Measurements from ENCODE around the gene CFAP45. TPM values are rescaled to one million over a fixed set of nuclear protein-coding genes. Genes with fewer than 3 reads are reported as not detected.
A peak's percentile ranks its signal among the peaks of the same experiment; 100 is the strongest.

Gene CFAP45, protein sequence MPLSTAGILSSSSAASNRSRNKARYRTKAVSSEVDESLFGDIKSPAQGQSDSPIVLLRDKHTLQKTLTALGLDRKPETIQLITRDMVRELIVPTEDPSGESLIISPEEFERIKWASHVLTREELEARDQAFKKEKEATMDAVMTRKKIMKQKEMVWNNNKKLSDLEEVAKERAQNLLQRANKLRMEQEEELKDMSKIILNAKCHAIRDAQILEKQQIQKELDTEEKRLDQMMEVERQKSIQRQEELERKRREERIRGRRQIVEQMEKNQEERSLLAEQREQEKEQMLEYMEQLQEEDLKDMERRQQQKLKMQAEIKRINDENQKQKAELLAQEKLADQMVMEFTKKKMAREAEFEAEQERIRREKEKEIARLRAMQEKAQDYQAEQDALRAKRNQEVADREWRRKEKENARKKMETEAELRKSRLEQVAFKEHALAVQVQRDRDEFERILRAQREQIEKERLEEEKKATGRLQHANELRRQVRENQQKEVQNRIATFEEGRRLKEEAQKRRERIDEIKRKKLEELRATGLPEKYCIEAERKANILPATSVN
- total RNA-seq (under 1 TPM in 4 of 6 donors, not detected in 2; 0.16 to 0.54 (median 0.31) TPM), polyA plus RNA-seq (1 to 10 TPM in 1 of 2 donors, under 1 TPM in 1; 0.80 to 1.5 TPM)

DNA sequence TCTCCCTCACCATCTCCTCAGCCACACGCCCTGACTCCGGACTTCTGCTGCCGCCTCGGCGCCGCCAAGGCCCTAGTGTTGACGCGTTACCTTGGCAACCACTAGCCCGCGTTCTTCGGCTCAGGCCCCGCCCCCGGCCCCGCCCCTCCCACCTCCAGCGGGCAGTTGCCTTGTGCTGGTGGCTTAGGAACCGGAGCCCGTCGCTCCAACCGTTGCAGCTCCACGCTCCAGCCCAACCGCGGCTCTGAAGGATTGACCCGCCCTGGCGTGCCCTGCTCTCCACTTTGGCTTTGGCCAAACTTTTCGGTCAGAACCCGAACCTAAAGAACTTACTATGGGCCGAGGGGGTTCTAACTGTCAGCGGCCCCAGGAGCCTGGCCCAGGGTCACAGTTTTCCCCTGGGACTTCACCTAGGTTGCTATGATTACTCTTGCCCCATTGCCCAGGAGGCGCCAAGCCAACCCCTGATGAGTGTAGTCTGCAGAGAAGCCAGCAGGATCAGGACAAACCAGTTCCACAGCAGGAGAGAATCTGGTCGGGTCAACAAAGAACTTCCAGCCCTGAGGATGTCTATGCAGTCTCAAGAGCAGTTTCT, at the start of gene CFAP45:
TSS of gene CFAP45 (minus strand) at position 80 of the 595 bp plus-strand sequence. CDS start at position 13, 67 bp downstream.
- ATAC-seq (peak; percentile 95 to 98 (median 96)), FAIRE-seq (no peak), DNase-seq (peak; percentile 88 to 96 (median 94))
- Histone ChIP-seq H3K27ac (peak within 1 kb of the TSS; percentile 77 to 91 (median 86)), H3K4me3 (peak within 1 kb of the TSS in 2 of 4 donors; percentile 13 to 30), H3K4me1 (peaks cover 5 to 14% (median 11%) of the 10 kb centered on the region in 3 donors), H3K36me3 (no peaks in the 10 kb centered on the region), H3K9me3 (no peaks in the 10 kb centered on the region), H3K27me3 (no peaks in the 10 kb centered on the region)
- TF ChIP-seq, protein P1, sequence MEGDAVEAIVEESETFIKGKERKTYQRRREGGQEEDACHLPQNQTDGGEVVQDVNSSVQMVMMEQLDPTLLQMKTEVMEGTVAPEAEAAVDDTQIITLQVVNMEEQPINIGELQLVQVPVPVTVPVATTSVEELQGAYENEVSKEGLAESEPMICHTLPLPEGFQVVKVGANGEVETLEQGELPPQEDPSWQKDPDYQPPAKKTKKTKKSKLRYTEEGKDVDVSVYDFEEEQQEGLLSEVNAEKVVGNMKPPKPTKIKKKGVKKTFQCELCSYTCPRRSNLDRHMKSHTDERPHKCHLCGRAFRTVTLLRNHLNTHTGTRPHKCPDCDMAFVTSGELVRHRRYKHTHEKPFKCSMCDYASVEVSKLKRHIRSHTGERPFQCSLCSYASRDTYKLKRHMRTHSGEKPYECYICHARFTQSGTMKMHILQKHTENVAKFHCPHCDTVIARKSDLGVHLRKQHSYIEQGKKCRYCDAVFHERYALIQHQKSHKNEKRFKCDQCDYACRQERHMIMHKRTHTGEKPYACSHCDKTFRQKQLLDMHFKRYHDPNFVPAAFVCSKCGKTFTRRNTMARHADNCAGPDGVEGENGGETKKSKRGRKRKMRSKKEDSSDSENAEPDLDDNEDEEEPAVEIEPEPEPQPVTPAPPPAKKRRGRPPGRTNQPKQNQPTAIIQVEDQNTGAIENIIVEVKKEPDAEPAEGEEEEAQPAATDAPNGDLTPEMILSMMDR (IDR thresholded peaks at IDR 0.05), result no peak
- 4 to 5% methylated on average over 30 of the region's 30 CpGs for WGBS, 2 donors
- intact Hi-C loops (cut with DNase I), result no loop called here

GRCh38 chr1:159949123-159949522, 49.2 kb upstream of the CFAP45 start:
- WGBS, 2 donors, result 49 to 54% methylated on average over 6 of the region's 6 CpGs
- FAIRE-seq, result no peak

GRCh38 chr1:159947942-159948341, 48.0 kb upstream of the CFAP45 start:
- TF ChIP-seq, protein P1 (IDR thresholded peaks at IDR 0.05), result no peak
- H3K9me3 ChIP-seq, result no peaks in the 10 kb centered on the region
- no peaks in the 10 kb centered on the region for H3K36me3 ChIP-seq
- 45 to 65% methylated on average over 1 of the region's 1 CpG for WGBS, 2 donors
- no peak overlapping the region for H3K4me3 ChIP-seq
- DNase-seq (no peak), FAIRE-seq (no peak), ATAC-seq (no peak)
- intact Hi-C loops (cut with DNase I), result no loop called here
- peaks cover 3 to 12% (median 4%) of the 10 kb centered on the region in 3 donors for H3K4me1 ChIP-seq
- no peak overlapping the region for H3K27ac ChIP-seq
- H3K27me3 ChIP-seq, result no peaks in the 10 kb centered on the region

More at GRCh38 chr1:159949123-159949522, 49.2 kb upstream of the CFAP45 start:
- H3K36me3 ChIP-seq, result no peaks in the 10 kb centered on the region
- H3K27ac ChIP-seq, result no peak overlapping the region
- peaks cover 3 to 12% (median 4%) of the 10 kb centered on the region in 3 donors for H3K4me1 ChIP-seq
- TF ChIP-seq, protein P1 (IDR thresholded peaks at IDR 0.05), result no peak
- no peaks in the 10 kb centered on the region for H3K9me3 ChIP-seq
- ATAC-seq (no peak), DNase-seq (no peak)
- H3K4me3 ChIP-seq, result no peak overlapping the region
- intact Hi-C loops (cut with DNase I), result no loop called here
- no peaks in the 10 kb centered on the region for H3K27me3 ChIP-seq

- H3K36me3 ChIP-seq, result no peaks in the 10 kb centered on the region
- peak overlapping the region in 3 of 4 donors; percentile 55 to 57 (median 56) for H3K4me3 ChIP-seq
- DNase-seq, result no peak
- peak overlapping the region in 3 of 4 donors; percentile 39 to 84 (median 70) for H3K27ac ChIP-seq
- H3K9me3 ChIP-seq, result no peaks in the 10 kb centered on the region
- 41 to 44% methylated on average over 9 of the region's 9 CpGs for WGBS, 2 donors
- H3K4me1 ChIP-seq, result peaks cover 3 to 12% (median 4%) of the 10 kb centered on the region in 3 donors
- no peaks in the 10 kb centered on the region for H3K27me3 ChIP-seq
- intact Hi-C loops (cut with DNase I), result no loop called here
- TF ChIP-seq, protein P1 (IDR thresholded peaks at IDR 0.05), result no peak
- ATAC-seq, result no peak
- no peak for FAIRE-seq
These were observed 46.5 kb upstream of the CFAP45 start for GRCh38 chr1:159946242-159947187.
